Keratinocyte (primary cell): Measurements from ENCODE around the gene PXYLP1.

ENCODE experiments used
- EZH2 ChIP-seq: IDR thresholded peaks from one replicate; pipeline ENCODE4 v1.6.1; 2012; ENCODE audit warnings: inconsistent platforms, mild to moderate bottlenecking, low read length, moderate library complexity
- TF ChIP-seq, protein P1 (sequence below), 3 experiments: IDR thresholded peaks in 1 of 3; conservative IDR thresholded peaks in 1 of 3; optimal IDR thresholded peaks in 1 of 3; 2 replicates in 2 of 3; 3 replicates in 1 of 3; pipeline versions ENCODE3 to v1.5.1; 2011; ENCODE audit warnings: low read length in 3 of 3, mild to moderate bottlenecking in 3 of 3, moderate library complexity in 2 of 3, control low read depth in 1 of 3, inconsistent platforms in 1 of 3; ENCODE audit not compliant: insufficient read depth in 2 of 3; ENCODE audit errors: extremely low read depth in 1 of 3

DNA sequence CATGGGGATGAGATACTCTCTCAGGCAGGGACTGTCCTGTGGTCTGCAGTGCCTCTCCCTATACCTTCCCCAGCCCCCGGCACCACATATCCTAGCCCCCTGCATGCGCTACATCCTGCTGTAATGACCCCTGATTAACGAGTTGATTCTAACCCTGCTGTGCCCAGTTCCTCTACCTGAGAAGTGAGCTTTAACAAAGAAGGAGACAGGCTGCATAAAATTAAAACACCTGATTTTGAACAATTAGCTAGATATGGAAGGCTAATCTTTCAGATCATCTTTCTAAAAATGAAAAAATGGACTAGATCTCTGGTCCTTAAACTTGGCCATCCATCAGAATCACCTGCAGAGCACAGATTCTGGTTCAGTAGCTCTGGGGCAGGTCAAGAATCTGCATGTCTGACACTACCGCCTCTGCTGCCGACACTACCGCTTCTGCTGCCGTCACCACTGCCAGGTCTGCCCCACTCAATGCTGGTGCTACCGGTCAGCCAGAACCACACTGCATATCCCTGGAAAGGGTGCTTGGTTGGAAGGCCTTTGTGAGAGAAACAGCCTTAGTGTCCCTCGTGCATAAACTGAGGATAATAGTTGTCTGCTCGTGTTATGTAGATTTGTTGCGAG is 103.1 kb downstream of the PXYLP1 start:
- TF ChIP-seq EZH2: no peak
- TF ChIP-seq, protein P1, sequence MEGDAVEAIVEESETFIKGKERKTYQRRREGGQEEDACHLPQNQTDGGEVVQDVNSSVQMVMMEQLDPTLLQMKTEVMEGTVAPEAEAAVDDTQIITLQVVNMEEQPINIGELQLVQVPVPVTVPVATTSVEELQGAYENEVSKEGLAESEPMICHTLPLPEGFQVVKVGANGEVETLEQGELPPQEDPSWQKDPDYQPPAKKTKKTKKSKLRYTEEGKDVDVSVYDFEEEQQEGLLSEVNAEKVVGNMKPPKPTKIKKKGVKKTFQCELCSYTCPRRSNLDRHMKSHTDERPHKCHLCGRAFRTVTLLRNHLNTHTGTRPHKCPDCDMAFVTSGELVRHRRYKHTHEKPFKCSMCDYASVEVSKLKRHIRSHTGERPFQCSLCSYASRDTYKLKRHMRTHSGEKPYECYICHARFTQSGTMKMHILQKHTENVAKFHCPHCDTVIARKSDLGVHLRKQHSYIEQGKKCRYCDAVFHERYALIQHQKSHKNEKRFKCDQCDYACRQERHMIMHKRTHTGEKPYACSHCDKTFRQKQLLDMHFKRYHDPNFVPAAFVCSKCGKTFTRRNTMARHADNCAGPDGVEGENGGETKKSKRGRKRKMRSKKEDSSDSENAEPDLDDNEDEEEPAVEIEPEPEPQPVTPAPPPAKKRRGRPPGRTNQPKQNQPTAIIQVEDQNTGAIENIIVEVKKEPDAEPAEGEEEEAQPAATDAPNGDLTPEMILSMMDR (optimal IDR thresholded peaks at IDR 0.05 in 1 of 3, IDR thresholded peaks at IDR 0.05 in 1 of 3, conservative IDR thresholded peaks at IDR 0.05 in 1 of 3; ENCODE audit: extremely low read depth in 1 of 3, insufficient read depth in 2 of 3, low read length in 3 of 3): no peak
